Activated T-helper 9 cell treated with anti-CD3 and anti-CD28 coated beads, Interleukin-2, amount 50 U/mL, for 16 hours (primary cell): ENCODE data around the gene OR8B12.

ENCODE experiments used
- DNase-seq: peaks from one replicate; pipeline ENCODE4 v3.0.0-alpha.2; 2020; ENCODE audit warnings: low read depth

OR8B12 gene

DNA sequence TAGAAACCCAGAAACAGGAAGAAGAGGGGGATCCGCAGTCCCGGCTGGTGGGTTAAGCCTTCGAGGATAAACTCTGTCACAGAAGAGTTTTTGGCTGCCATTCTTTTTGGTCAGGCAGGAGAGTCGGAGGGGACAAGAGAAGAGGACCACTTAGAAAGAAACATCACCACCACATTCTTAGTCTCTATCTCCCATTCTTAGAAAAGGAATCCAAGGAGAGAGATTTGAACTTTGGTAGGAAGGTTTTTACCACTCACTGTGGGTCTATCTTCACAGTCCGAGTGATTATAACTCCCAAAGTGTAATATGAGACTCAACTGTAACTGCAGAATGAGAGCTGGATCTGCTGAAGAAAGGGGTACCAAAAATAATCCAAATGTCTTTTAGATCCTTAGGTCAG lies at the start of gene OR8B12:
Gene OR8B12 (minus strand): TSS at position 101 of the 400 bp plus-strand sequence. CDS start 0 bp downstream, at position 101.
- DNase-seq = no peak

DNA sequence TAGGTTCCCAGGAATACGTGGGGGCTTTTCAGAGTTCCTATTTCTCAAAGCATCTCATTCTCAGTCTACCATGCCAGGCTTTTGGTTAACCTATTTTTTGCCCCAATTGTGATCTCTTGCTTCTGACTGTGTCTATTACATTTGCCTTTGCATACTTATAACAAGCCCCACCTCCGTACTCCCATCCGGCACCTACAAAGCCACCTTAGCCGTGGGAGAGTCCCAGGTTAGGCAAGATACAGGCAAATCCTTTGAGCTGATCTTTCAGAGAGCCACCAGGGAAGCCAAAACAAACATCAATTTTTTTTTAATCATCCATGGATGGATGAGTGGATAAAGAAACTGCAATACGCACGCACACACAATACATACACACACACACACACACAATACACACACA lies 49.2 kb upstream of the OR8B12 start:
- no peak for DNase-seq

DNA sequence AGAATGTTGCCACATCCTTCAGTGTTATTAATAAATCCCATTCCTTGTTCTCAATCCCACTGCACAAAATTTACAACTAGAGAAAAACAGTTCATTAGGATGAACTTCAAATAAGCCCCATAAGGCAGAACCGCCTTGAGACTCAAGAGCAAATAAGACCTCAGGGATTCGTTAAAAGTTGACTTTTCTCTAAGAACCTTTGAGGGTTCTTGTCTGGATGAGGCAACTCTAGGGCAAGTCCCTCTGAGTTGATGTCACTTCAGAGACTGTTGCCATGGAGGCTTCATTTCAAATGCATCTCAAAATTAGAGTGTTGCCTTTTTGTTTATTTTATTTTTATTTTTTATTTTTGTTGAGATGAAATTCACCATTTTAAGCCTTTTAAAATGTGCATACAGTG lies 48.0 kb upstream of the OR8B12 start:
- no peak for DNase-seq

DNA sequence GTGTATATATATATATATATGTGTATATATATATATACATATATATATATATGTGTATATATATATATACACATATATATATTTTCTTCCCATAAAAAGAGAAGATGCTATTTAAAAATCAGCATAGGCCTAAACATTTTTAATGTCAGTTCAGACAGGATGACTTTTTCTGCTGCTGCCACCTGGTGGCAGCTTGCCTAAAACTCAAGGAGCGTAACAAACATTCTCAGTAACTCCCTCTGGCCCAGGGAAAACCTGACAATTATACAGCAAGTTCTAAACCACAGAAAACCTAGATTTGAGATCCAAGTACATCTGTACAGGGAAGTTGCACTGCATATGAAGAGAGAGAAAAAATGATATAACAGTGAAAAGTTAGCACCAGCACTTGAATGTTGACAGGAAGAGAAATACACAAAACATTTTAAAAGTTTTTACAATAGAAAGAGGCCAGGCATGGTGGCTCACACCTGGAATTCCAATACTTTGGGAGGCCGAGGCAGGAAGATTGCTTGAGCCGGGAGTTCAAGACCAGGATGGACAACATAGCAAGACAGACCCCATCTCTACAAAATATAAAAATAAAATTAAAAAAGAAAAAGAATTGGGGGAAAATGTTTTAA lies 42.9 kb upstream of the OR8B12 start:
- peak; percentile 3 for DNase-seq

- no peak for DNase-seq
These were observed 41.4 kb upstream of the OR8B12 start for GRCh38 chr11:124584681-124585372.

DNA sequence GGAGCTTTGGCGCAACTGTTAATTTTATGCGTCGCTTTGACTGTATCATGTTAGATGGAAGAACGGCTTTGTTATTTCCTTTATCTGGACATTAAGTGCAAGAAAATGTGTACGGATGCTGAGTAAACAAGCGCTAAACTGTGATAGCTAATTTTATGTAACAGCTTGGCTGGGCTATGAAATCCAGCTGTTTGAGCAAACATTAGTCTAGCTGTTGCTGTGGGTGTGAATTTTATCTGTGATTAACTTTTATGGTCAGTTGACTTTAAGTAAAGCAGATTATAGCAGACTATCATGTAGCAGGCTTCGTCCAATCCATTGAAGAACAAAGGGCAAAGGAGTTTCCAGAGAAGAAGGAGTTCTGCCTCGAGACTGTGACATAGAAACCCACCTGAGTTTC lies 40.3 kb upstream of the OR8B12 start:
- no peak for DNase-seq

DNA sequence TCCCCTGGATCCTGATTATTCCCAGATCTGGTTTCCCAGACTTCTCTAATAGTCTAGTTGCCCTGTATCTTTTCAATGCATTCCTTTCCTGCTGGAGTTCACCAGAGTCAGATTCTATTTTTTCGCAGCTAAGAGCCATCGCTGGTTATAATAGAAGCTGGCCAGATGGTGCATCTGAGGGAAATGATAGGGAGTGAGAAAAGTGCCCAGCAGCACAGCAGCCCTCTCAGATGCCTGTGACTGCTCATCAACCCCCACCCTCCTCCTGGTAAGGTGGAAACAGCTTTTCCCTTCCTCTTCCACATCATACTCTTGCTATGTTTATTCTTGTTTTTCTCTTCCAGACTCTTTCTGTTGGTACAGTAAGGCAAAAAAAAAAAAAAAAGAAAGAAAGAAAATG lies 39.1 kb upstream of the OR8B12 start:
- DNase-seq = no peak

GRCh38 chr11:124581817-124582216 lies 38.4 kb upstream of the OR8B12 start:
- no peak for DNase-seq

DNA sequence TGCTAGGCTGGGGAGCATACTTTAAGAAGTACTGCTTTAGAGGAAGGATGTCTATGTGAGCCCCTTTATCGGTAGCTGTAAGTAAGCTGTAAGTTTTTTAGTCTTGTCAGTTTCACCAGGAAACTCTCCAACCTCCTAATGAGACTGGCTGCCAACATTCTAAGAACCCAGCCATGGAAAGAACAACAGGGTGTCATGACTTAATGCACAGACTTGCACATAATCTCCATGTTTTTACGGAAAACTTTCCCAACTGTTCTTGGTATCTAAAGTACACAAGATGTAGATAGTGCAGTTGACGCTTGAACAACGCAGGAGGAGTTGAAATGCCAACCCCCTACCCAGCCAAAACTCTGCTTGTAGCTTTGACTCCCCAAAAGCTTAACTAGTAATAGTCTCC lies 35.3 kb upstream of the OR8B12 start:
- no peak for DNase-seq

- DNase-seq = no peak
These were observed 34.4 kb upstream of the OR8B12 start for GRCh38 chr11:124577716-124578427.

DNA sequence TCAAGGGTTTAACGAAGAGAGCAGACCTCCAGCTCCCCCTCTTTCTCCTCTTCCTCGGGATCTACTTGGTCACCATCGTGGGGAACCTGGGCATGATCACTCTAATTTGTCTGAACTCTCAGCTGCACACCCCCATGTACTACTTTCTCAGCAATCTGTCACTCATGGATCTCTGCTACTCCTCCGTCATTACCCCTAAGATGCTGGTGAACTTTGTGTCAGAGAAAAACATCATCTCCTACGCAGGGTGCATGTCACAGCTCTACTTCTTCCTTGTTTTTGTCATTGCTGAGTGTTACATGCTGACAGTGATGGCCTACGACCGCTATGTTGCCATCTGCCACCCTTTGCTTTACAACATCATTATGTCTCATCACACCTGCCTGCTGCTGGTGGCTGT lies 26.7 kb upstream of the OR8B12 start:
- no peak for DNase-seq

- DNase-seq = no peak
These were observed 26.2 kb upstream of the OR8B12 start, which contains the start of gene OR8A1 for GRCh38 chr11:124569697-124570096. TSS of gene OR8A1 (plus strand) at chr11:124569997. CDS start at chr11:124570120, 123 bp downstream.

- no peak for DNase-seq
These were observed 13.4 kb upstream of the OR8B12 start for GRCh38 chr11:124556828-124557227.

DNA sequence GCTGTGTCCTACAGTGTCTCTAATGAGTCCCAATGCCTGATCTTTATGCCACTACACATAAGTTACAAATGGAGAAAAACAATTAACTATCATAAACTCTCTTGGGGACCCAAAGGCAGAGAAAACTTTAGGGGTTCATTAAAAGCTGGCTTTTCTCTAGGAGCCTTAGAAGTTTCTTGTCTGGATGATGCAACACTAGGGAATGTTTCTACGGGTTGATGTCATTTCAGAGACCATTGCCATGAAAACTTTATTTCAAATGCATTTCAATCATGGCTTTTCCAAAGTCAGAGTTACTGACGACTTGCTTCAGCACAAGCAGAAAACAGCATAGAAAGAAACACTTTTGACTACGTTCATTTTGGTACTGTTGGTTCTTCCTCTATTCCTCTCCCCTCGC lies 8.5 kb upstream of the OR8B12 start:
- DNase-seq = no peak

GRCh38 chr11:124551189-124551588 lies 7.7 kb upstream of the OR8B12 start:
- DNase-seq = no peak

- DNase-seq = no peak
These were observed 309 bp downstream of the OR8B12 start for GRCh38 chr11:124543145-124543544.

- no peak for DNase-seq
These were observed 2.2 kb downstream of the OR8B12 start for GRCh38 chr11:124541204-124541603.

DNA sequence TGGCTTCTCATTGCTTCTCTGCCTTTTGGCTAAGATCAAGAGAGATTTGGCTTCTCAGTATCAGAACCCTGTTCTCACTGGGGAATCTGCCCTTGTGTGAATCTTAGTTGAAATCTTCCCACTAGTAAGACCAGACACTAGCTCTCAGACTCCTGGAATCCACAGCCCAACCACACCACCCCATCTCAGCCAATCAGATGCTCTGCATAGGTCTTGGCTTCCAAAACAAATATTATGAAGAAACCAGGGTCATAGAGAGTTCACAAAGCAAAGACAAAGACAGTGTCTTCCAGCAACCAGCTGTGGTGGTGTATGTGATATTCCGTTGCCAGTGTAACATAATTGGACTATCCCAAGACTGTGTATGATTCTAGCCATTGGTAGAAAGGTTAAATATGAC lies 5.4 kb downstream of the OR8B12 start:
- no peak for DNase-seq

DNA sequence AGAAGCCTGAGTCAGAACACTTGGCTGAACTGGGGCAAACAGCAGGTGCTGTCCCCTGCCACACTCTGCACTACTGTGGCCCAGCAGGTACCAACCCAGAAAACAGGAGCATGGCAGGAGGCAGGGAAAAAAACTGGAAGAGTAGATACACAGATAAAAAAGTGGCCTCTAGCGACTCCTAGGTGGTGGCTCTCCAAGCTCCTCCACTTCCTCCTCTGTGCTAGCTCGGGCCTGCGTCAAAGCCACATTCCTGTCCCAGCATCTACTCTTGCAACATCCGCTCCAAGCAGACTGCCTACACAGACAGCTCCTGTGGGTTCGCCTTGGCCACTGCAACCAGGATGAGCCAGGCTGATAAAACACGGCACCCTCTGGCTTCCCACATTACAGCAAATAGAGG lies 6.9 kb downstream of the OR8B12 start:
- DNase-seq = no peak

GRCh38 chr11:124535552-124536232 lies 7.8 kb downstream of the OR8B12 start:
- no peak for DNase-seq

- no peak for DNase-seq
These were observed 9.4 kb downstream of the OR8B12 start for GRCh38 chr11:124534051-124534450.

GRCh38 chr11:124533626-124534025 lies 9.8 kb downstream of the OR8B12 start:
- DNase-seq = no peak

DNA sequence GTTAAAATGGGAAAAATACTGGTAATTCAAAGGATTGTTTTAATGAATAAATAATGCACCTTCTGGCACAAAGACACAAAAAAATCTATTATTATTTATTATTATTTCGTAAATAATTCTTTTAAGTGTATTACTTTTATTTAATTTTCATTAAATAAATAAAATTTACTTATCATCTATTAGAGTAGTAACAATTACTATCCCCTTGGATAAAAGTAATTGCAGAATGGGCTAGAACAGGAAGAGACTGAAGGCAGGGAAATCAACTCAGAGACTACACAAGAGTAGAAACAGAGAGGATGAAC lies 23.0 kb downstream of the OR8B12 start:
- DNase-seq = no peak
